Myocyte (in vitro differentiated cells): ENCODE data around the gene GKN2. TPM values are rescaled to one million over a fixed set of nuclear protein-coding genes. Genes with fewer than 3 reads are reported as not detected.

ENCODE experiments used
- total RNA-seq: library from RNA; depleted of rRNA; stranded (reverse); fragments of >200 nt; gene quantifications from 2 replicates; pipeline ENCODE4 v1.2.3, GENCODE V29; 2014

Gene GKN2
- total RNA-seq, 1 donor from 2014 or later, result not detected

Other genes starting within 250 kb of the GKN2 start
- not detected in 2 replicates for gene ARHGAP25, start 218.1 kb downstream of the GKN2 start, total RNA-seq
- 0.11 TPM in 1 of 2 replicates, not detected in the other for gene BMP10, start 81.5 kb downstream of the GKN2 start, total RNA-seq
- not detected in 2 replicates for gene GKN1, start 21.7 kb upstream of the GKN2 start, total RNA-seq
- gene ANTXR1, start 60.3 kb upstream of the GKN2 start, total RNA-seq, result 91.9 and 94.7 TPM in 2 replicates